ENCODE measurements around the gene LRRN2. TPM values are rescaled to one million over a fixed set of nuclear protein-coding genes. Genes with fewer than 3 reads are reported as not detected.

LRRN2 gene
- total and polyA plus RNA-seq, 9 of the 15 experiments (the other 6 are each of a cell fraction or from before 2014, with no cell fraction given) = 0.05 TPM; not detected in 8

- no peak for FAIRE-seq
- H3K4me3 ChIP-seq = no peak overlapping the region
- no peak for DNase-seq (ENCODE audit: extremely low read depth in 1 of 4, low spot score in 3 of 4)
- no peak for TF ChIP-seq POLR3G (IDR thresholded peaks at IDR 0.05; ENCODE audit: extremely low read depth, insufficient read length, insufficient replicate concordance)
- no peak for TF ChIP-seq RHOXF2B (CRISPR knock-in tag; conservative IDR thresholded peaks at IDR 0.05)
- no peak for TF ChIP-seq THRAP3 (IDR thresholded peaks at IDR 0.05; ENCODE audit: borderline replicate concordance)
- peak; percentile 56; the same call in 1 of the 2 replicates for TF ChIP-seq L3MBTL2 (IDR thresholded peaks at IDR 0.05)
- no peak for TF ChIP-seq ZFP91 (CRISPR knock-in tag; IDR thresholded peaks at IDR 0.05)
- TF ChIP-seq CHD1 (IDR thresholded peaks at IDR 0.05; ENCODE audit: low read length) = no peak
- TF ChIP-seq BHLHE40 (IDR thresholded peaks at IDR 0.05; ENCODE audit: low read length) = no peak
- TF ChIP-seq ZNF12 (CRISPR knock-in tag; IDR thresholded peaks at IDR 0.05) = no peak
- no peak for TF ChIP-seq SPI1 (IDR thresholded peaks at IDR 0.05; ENCODE audit: borderline replicate concordance, low read depth, low read length)
- TF ChIP-seq FOSL1 (tag; conservative IDR thresholded peaks at IDR 0.05) = no peak
- no peak for TF ChIP-seq BACH1 (tag; IDR thresholded peaks at IDR 0.05)
- TF ChIP-seq ZBTB11 (CRISPR knock-in tag; IDR thresholded peaks at IDR 0.05) = no peak
- TF ChIP-seq HNRNPK (IDR thresholded peaks at IDR 0.05; ENCODE audit: low read depth, low read length, poor library complexity, severe bottlenecking) = no peak
- no peak for TF ChIP-seq ZNF347 (CRISPR knock-in tag; IDR thresholded peaks at IDR 0.05; ENCODE audit: low read depth)
- peak; percentile 38; the same call in 1 of the 2 replicates for TF ChIP-seq ATF7 (IDR thresholded peaks at IDR 0.05)
- TF ChIP-seq ERF (CRISPR knock-in tag; IDR thresholded peaks at IDR 0.05) = no peak
- no peak for TF ChIP-seq JUNB (CRISPR knock-in tag; conservative IDR thresholded peaks at IDR 0.05)
- no peak for TF ChIP-seq ZNF584 (CRISPR knock-in tag; IDR thresholded peaks at IDR 0.05; ENCODE audit: low read depth)
Observed at GRCh38 chr1:204714194-204714860, 28.8 kb upstream of the LRRN2 start.

More at GRCh38 chr1:204714194-204714860, 28.8 kb upstream of the LRRN2 start:
- ATAC-seq = no peak
- ChIA-PET CTCF (ENCODE audit: low intra/inter-chr PET ratio) (interaction anchor here (1.2 kb wide), 1 partner anchor 93 kb away, joined by 3 read pairs; no protein-coding TSS in a partner anchor), POLR2A (interaction anchor here (0.6 to 1.8 kb wide), 10 partner anchors 11 to 572 kb away, joined by 3 to 4 read pairs (median 3); no protein-coding TSS in a partner anchor)
- Histone ChIP-seq H3K27me3 (ENCODE audit: control insufficient read depth in 2 of 2, insufficient read depth in 2 of 2, low read length in 2 of 2) (no peaks in the 10 kb centered on the region), H3K36me3 (ENCODE audit: control insufficient read depth, insufficient read depth, low read length) (no peaks in the 10 kb centered on the region), H3K9me3 (replicated peaks; ENCODE audit: control insufficient read depth, insufficient read depth, low read depth, low read length) (no peaks in the 10 kb centered on the region), H3K27ac (ENCODE audit: extremely low read depth, low read depth, low read length) (peak overlapping the region; percentile 2; the same call in 1 of the 3 replicates), H3K4me2 (ENCODE audit: insufficient read depth, low read length) (peak overlapping the region; percentile 47), H3K9me1 (ENCODE audit: control insufficient read depth, insufficient read depth, low read length) (no peaks in the 10 kb centered on the region), H4K20me1 (replicated peaks; ENCODE audit: control insufficient read depth, insufficient read depth, low read length) (no peaks in the 10 kb centered on the region), H3K79me2 (ENCODE audit: control insufficient read depth, insufficient read depth, low read length) (no peaks in the 10 kb centered on the region), H3K9ac (ENCODE audit: insufficient read depth in 1 of 2, low read depth in 2 of 2, low read length in 2 of 2) (peak overlapping the region; percentile 15 to 52; a peak in 3 of 4 replicates), H2AFZ (ENCODE audit: low read depth, low read length) (peak overlapping the region; percentile 80), H3K4me1 (replicated peaks in 1 of 2; ENCODE audit: control insufficient read depth in 2 of 2, insufficient read depth in 2 of 2, low read length in 2 of 2) (peaks cover 16 to 50% of the 10 kb centered on the region in 2 experiments)
- intact Hi-C loops (cut with micrococcal nuclease) (loop anchor here (5.0 kb wide), 1 partner anchor 48 kb away; no protein-coding TSS in a partner anchor), in situ Hi-C loops (cut with MboI) (no loop called here)
- BruUV-seq (replicated peaks) = no TSS peak
- WGBS (ENCODE audit: insufficient coverage, low coverage, missing lambda C conversion rate) = 42% methylated on average over 6 of the region's 6 CpGs

All from K562 (cell line).